PC-3 (cell line): ENCODE measurements around the gene SIVA1.

ENCODE experiments used
- EZH2 ChIP-seq: fragments of 300-600 bp; sonication (generic); IDR thresholded peaks from one replicate; pipeline ENCODE4 v1.6.1; 2017; ENCODE audit warnings: antibody characterized with exemption, mild to moderate bottlenecking, low read length; ENCODE audit not compliant: unreplicated experiment
- TF ChIP-seq, protein P1 (sequence below): fragments of 300-600 bp; sonication (generic); conservative IDR thresholded peaks from 2 replicates; pipeline ENCODE4 v1.5.1; 2017; ENCODE audit warnings: antibody characterized with exemption, low read depth, mild to moderate bottlenecking, low read length

DNA sequence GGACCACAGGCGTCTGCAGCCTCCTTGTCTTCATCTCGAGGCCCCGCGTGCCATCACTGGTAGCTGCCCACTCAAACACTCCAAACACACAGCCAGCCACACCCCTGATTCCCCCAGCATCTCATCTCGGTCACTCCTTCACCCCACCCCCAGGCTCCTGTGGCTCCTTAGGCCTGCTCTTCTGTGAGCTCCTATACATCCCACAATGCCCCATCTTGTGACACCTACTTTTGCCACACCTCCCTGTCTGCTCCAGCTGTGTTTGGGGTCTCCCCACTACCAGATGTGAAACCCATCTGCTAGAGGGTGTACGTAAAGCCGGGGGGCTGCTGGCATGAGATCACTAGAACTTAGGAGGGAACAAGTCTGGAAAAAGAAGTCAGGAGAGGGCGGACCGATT, 38.5 kb downstream of the SIVA1 start:
- no peak for TF ChIP-seq EZH2
- TF ChIP-seq, protein P1, sequence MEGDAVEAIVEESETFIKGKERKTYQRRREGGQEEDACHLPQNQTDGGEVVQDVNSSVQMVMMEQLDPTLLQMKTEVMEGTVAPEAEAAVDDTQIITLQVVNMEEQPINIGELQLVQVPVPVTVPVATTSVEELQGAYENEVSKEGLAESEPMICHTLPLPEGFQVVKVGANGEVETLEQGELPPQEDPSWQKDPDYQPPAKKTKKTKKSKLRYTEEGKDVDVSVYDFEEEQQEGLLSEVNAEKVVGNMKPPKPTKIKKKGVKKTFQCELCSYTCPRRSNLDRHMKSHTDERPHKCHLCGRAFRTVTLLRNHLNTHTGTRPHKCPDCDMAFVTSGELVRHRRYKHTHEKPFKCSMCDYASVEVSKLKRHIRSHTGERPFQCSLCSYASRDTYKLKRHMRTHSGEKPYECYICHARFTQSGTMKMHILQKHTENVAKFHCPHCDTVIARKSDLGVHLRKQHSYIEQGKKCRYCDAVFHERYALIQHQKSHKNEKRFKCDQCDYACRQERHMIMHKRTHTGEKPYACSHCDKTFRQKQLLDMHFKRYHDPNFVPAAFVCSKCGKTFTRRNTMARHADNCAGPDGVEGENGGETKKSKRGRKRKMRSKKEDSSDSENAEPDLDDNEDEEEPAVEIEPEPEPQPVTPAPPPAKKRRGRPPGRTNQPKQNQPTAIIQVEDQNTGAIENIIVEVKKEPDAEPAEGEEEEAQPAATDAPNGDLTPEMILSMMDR = no peak
